Measurements from ENCODE around the gene TNRC6A. TPM values are rescaled to one million over a fixed set of nuclear protein-coding genes. Genes with fewer than 3 reads are reported as not detected.

Gene TNRC6A
- total and polyA plus RNA-seq, 2 of the 13 experiments (the other 11 are each of a cell fraction or from before 2014, with no cell fraction given): 30.9 to 43.6 TPM

DNA sequence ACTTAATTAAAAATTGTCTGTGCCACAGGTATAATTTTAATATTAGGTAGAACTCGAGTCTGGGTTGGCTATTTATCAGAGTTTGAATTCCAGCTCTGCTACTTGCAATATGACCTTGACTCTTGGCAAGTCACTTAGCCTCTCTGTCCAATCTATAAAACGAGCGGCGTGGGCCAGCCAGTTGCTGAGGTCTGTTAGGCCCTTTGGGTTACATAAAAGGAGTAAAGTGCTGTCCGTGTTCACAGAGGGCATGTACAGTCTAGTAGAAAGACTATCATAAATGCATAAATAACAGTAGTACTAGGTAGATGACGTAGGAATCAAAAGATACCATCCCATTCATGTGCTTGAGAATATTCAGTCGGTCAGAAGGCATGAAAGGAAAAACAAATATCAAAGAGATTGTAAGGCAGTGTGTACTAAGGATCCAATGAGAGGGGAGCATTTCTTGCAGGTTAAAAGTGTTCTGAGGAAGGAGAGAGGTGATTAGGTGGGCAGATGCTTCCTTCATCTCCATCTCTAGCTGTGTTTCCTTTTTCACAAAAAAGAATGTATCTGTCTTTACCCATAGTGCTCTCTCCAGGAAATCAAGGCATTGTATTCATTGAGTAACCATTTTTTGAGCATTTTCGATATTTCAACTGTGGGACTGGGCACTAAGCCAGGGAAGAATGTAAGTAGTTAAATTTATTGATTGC lies 2.4 kb downstream of the TNRC6A start:
- peak overlapping the region; percentile 92 to 99 (median 96); a peak in 5 of 6 replicates for H3K4me3 ChIP-seq (replicated peaks in 1 of 3; ENCODE audit: insufficient read depth in 1 of 3, low read depth in 2 of 3, low read length in 3 of 3)
- peak overlapping the region; percentile 72 for H3K4me2 ChIP-seq (ENCODE audit: low read depth, low read length)
- H3K9ac ChIP-seq (ENCODE audit: insufficient read depth, low read depth, low read length): peak overlapping the region; percentile 89
- peak; percentile 81 for ATAC-seq
- H3K36me3 ChIP-seq (replicated peaks in 1 of 2; ENCODE audit: control insufficient read depth in 1 of 2, insufficient read depth in 2 of 2, low read length in 2 of 2): peaks cover 2 to 24% of the 10 kb centered on the region in 2 experiments; a peak in 4 of 5 replicates
- peak overlapping the region; percentile 87 for H3K27ac ChIP-seq (ENCODE audit: extremely low read length, insufficient read depth, low read length)
- ChIA-PET POLR2A (no interaction called here), CTCF (ENCODE audit: low intra/inter-chr PET ratio, low total read pairs) (no interaction called here)
- 16% methylated on average over 8 of the region's 8 CpGs for WGBS (ENCODE audit: low lambda C conversion rate)
- peak; percentile 83 for DNase-seq (ENCODE audit: low spot score)
- in situ Hi-C loops (cut with HindIII; ENCODE audit: extremely low pct_ligation_motif_present, low pct_unique_long_range_greater_than_20kb) (no loop called here), intact Hi-C loops (cut with micrococcal nuclease; ENCODE audit: unreplicated experiment) (loop anchor here (2.0 kb wide), 1 partner anchor 191 kb away; no protein-coding TSS in a partner anchor)
- H3K9me3 ChIP-seq (ENCODE audit: low read length): no peaks in the 10 kb centered on the region
- FAIRE-seq: peak; percentile 21
- peaks cover 73% of the 10 kb centered on the region for H3K4me1 ChIP-seq (ENCODE audit: insufficient read depth, low read length)
- H3K79me2 ChIP-seq (ENCODE audit: insufficient read depth, low read length): peaks cover 69% of the 10 kb centered on the region
- peaks cover 24% of the 10 kb centered on the region for H4K20me1 ChIP-seq (ENCODE audit: insufficient read depth, low read length)
- no TSS peak for BruUV-seq (replicated peaks)
- H2AFZ ChIP-seq (ENCODE audit: low read length): no peak overlapping the region
- H3K27me3 ChIP-seq (ENCODE audit: control insufficient read depth in 1 of 2, insufficient read depth in 2 of 2, low read length in 2 of 2): no peaks in the 10 kb centered on the region; a peak in 1 of 5 replicates
- TF ChIP-seq HMG20A (CRISPR knock-in tag; IDR thresholded peaks at IDR 0.05; ENCODE audit: borderline replicate concordance) (peak; percentile 37; the same call in 1 of the 2 replicates), ZNF746 (CRISPR knock-in tag; IDR thresholded peaks at IDR 0.05) (no peak), SNAI1 (CRISPR knock-in tag; IDR thresholded peaks at IDR 0.05; ENCODE audit: borderline replicate concordance) (no peak), NBN (conservative IDR thresholded peaks at IDR 0.05) (no peak), NFRKB (IDR thresholded peaks at IDR 0.05) (no peak), MAZ (IDR thresholded peaks at IDR 0.05; ENCODE audit: borderline replicate concordance, low read depth, low read length) (no peak), MAZ (CRISPR knock-in tag; IDR thresholded peaks at IDR 0.05; ENCODE audit: low read depth) (no peak), NFE2 (CRISPR knock-in tag; IDR thresholded peaks at IDR 0.05) (no peak), RBM39 (IDR thresholded peaks at IDR 0.05; ENCODE audit: low read depth, low read length, poor library complexity, severe bottlenecking) (no peak), KDM4B (CRISPR knock-in tag; IDR thresholded peaks at IDR 0.05) (no peak), ZBTB38 (CRISPR knock-in tag; IDR thresholded peaks at IDR 0.05) (no peak), ZNF83 (CRISPR knock-in tag; IDR thresholded peaks at IDR 0.05; ENCODE audit: borderline replicate concordance) (no peak), ZNF709 (CRISPR knock-in tag; IDR thresholded peaks at IDR 0.05) (no peak), ELF3 (CRISPR knock-in tag; IDR thresholded peaks at IDR 0.05) (peak; percentile 43; the same call in 1 of the 2 replicates), KLF9 (CRISPR knock-in tag; IDR thresholded peaks at IDR 0.05; ENCODE audit: low read depth) (no peak)
- TF ChIP-seq, protein P1, sequence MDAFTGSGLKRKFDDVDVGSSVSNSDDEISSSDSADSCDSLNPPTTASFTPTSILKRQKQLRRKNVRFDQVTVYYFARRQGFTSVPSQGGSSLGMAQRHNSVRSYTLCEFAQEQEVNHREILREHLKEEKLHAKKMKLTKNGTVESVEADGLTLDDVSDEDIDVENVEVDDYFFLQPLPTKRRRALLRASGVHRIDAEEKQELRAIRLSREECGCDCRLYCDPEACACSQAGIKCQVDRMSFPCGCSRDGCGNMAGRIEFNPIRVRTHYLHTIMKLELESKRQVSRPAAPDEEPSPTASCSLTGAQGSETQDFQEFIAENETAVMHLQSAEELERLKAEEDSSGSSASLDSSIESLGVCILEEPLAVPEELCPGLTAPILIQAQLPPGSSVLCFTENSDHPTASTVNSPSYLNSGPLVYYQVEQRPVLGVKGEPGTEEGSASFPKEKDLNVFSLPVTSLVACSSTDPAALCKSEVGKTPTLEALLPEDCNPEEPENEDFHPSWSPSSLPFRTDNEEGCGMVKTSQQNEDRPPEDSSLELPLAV (CRISPR knock-in tag; conservative IDR thresholded peaks at IDR 0.05; ENCODE audit: low read depth): no peak
- TF ChIP-seq, protein P2, sequence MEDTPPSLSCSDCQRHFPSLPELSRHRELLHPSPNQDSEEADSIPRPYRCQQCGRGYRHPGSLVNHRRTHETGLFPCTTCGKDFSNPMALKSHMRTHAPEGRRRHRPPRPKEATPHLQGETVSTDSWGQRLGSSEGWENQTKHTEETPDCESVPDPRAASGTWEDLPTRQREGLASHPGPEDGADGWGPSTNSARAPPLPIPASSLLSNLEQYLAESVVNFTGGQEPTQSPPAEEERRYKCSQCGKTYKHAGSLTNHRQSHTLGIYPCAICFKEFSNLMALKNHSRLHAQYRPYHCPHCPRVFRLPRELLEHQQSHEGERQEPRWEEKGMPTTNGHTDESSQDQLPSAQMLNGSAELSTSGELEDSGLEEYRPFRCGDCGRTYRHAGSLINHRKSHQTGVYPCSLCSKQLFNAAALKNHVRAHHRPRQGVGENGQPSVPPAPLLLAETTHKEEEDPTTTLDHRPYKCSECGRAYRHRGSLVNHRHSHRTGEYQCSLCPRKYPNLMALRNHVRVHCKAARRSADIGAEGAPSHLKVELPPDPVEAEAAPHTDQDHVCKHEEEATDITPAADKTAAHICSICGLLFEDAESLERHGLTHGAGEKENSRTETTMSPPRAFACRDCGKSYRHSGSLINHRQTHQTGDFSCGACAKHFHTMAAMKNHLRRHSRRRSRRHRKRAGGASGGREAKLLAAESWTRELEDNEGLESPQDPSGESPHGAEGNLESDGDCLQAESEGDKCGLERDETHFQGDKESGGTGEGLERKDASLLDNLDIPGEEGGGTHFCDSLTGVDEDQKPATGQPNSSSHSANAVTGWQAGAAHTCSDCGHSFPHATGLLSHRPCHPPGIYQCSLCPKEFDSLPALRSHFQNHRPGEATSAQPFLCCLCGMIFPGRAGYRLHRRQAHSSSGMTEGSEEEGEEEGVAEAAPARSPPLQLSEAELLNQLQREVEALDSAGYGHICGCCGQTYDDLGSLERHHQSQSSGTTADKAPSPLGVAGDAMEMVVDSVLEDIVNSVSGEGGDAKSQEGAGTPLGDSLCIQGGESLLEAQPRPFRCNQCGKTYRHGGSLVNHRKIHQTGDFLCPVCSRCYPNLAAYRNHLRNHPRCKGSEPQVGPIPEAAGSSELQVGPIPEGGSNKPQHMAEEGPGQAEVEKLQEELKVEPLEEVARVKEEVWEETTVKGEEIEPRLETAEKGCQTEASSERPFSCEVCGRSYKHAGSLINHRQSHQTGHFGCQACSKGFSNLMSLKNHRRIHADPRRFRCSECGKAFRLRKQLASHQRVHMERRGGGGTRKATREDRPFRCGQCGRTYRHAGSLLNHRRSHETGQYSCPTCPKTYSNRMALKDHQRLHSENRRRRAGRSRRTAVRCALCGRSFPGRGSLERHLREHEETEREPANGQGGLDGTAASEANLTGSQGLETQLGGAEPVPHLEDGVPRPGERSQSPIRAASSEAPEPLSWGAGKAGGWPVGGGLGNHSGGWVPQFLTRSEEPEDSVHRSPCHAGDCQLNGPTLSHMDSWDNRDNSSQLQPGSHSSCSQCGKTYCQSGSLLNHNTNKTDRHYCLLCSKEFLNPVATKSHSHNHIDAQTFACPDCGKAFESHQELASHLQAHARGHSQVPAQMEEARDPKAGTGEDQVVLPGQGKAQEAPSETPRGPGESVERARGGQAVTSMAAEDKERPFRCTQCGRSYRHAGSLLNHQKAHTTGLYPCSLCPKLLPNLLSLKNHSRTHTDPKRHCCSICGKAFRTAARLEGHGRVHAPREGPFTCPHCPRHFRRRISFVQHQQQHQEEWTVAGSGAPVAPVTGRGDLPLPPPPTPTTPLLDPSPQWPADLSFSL (CRISPR knock-in tag; IDR thresholded peaks at IDR 0.05): no peak
